Testis (tissue), 2 donors: ENCODE measurements around the gene UTP20.

Experiments
- CTCF ChIP-seq, 3 experiments: fragments of 450-650 bp in 2 of 3; fragments of 200-600 bp in 1 of 3; sonication (generic) in 1 of 3; IDR thresholded peaks; one replicate each; pipeline ENCODE4 v1.5.1; 2016 to 2019; ENCODE audit warnings: antibody characterized with exemption in 3 of 3, mild to moderate bottlenecking in 2 of 3, moderate library complexity in 1 of 3
- POLR2A ChIP-seq: fragments of 450-650 bp; IDR thresholded peaks from one replicate; pipeline ENCODE4 v1.6.1; 2017; ENCODE audit warnings: antibody characterized with exemption, mild to moderate bottlenecking, moderate library complexity

- TF ChIP-seq CTCF (IDR thresholded peaks at IDR 0.05): peak in 2 of 3 experiments; percentile 8 to 9
- no peak for TF ChIP-seq POLR2A
Observed at GRCh38 chr12:101280006-101280505, at the start of gene UTP20.
